Measurements from ENCODE around the gene BANK1. TPM values are rescaled to one million over a fixed set of nuclear protein-coding genes. Genes with fewer than 3 reads are reported as not detected.

The BANK1 gene
- total RNA-seq, 1 donor from 2014 or later, result 0.87 TPM

GRCh38 chr4:102027961-102028360 lies 237.4 kb downstream of the BANK1 start:
- no peak overlapping the region for H3K4me3 Mint-ChIP-seq
- no peaks in the 10 kb centered on the region for H3K4me1 Mint-ChIP-seq

GRCh38 chr4:102031406-102031805 lies 240.9 kb downstream of the BANK1 start:
- TF ChIP-seq CTCF (IDR thresholded peaks at IDR 0.05; ENCODE audit: unreplicated experiment), result no peak
- no peak overlapping the region for H3K27ac Mint-ChIP-seq
- H3K36me3 Mint-ChIP-seq, result no peaks in the 10 kb centered on the region
- no peaks in the 10 kb centered on the region for H3K27me3 Mint-ChIP-seq (ENCODE audit: low read depth)
- H3K4me3 Mint-ChIP-seq, result no peak overlapping the region
- no peak for DNase-seq (ENCODE audit: low spot score in 2 of 2, unreplicated experiment in 2 of 2)
- H3K9me3 Mint-ChIP-seq, result peaks cover 4% of the 10 kb centered on the region
- no peaks in the 10 kb centered on the region for H3K4me1 Mint-ChIP-seq

More at GRCh38 chr4:102027961-102028360, 237.4 kb downstream of the BANK1 start:
- DNase-seq (ENCODE audit: low spot score in 2 of 2, unreplicated experiment in 2 of 2), result no peak
- Mint-ChIP-seq H3K27ac (no peak overlapping the region), H3K9me3 (peaks cover 4% of the 10 kb centered on the region), H3K36me3 (no peaks in the 10 kb centered on the region), H3K27me3 (ENCODE audit: low read depth) (no peaks in the 10 kb centered on the region)
- no peak for TF ChIP-seq CTCF (IDR thresholded peaks at IDR 0.05; ENCODE audit: unreplicated experiment)

GRCh38 chr4:102036016-102036415 lies 245.5 kb downstream of the BANK1 start:
- no peaks in the 10 kb centered on the region for H3K36me3 Mint-ChIP-seq
- H3K4me1 Mint-ChIP-seq, result peaks cover 6% of the 10 kb centered on the region
- H3K27ac Mint-ChIP-seq, result no peak overlapping the region
- no peak for DNase-seq (ENCODE audit: low spot score in 2 of 2, unreplicated experiment in 2 of 2)
- H3K9me3 Mint-ChIP-seq, result no peaks in the 10 kb centered on the region
- TF ChIP-seq CTCF (IDR thresholded peaks at IDR 0.05; ENCODE audit: unreplicated experiment), result no peak
- H3K27me3 Mint-ChIP-seq (ENCODE audit: low read depth), result no peaks in the 10 kb centered on the region
- H3K4me3 Mint-ChIP-seq, result no peak overlapping the region

GRCh38 chr4:102036619-102037376 lies 246.3 kb downstream of the BANK1 start:
- H3K4me3 Mint-ChIP-seq, result no peak overlapping the region
- no peaks in the 10 kb centered on the region for H3K36me3 Mint-ChIP-seq
- no peak overlapping the region for H3K27ac Mint-ChIP-seq
- TF ChIP-seq CTCF (IDR thresholded peaks at IDR 0.05; ENCODE audit: unreplicated experiment), result no peak
- no peak for DNase-seq (ENCODE audit: low spot score in 2 of 2, unreplicated experiment in 2 of 2)
- no peaks in the 10 kb centered on the region for H3K27me3 Mint-ChIP-seq (ENCODE audit: low read depth)
- H3K4me1 Mint-ChIP-seq, result peaks cover 6% of the 10 kb centered on the region
- H3K9me3 Mint-ChIP-seq, result no peaks in the 10 kb centered on the region

GRCh38 chr4:102037566-102037965 lies 247.0 kb downstream of the BANK1 start:
- Mint-ChIP-seq H3K27ac (no peak overlapping the region), H3K4me1 (peaks cover 6% of the 10 kb centered on the region), H3K36me3 (no peaks in the 10 kb centered on the region), H3K4me3 (no peak overlapping the region), H3K9me3 (no peaks in the 10 kb centered on the region), H3K27me3 (ENCODE audit: low read depth) (no peaks in the 10 kb centered on the region)
- no peak for DNase-seq (ENCODE audit: low spot score in 2 of 2, unreplicated experiment in 2 of 2)
- TF ChIP-seq CTCF (IDR thresholded peaks at IDR 0.05; ENCODE audit: unreplicated experiment), result no peak
